Measurements from ENCODE around the gene ARID1B.

GRCh38 chr6:157060440-157060952 lies 283.3 kb downstream of the ARID1B start:
- TF ChIP-seq CTCF (IDR thresholded peaks at IDR 0.05): no peak
- TF ChIP-seq POLR2A (IDR thresholded peaks at IDR 0.05): no peak
